K562 (cell line): ENCODE measurements around the gene MRPL11. TPM values are rescaled to one million over a fixed set of nuclear protein-coding genes. Genes with fewer than 3 reads are reported as not detected.

Experiments
- ETV6 ChIP-seq, 3 experiments: fragments of 150-350 bp in 1 of 3; sonication (generic) in 1 of 3; formaldehyde crosslinking in 1 of 3; IDR thresholded peaks; 2 replicates each; pipeline versions ENCODE4 v1.6.1 to v1.8.0; 2014 to 2022; ENCODE audit warnings: borderline replicate concordance in 2 of 3, low read depth in 2 of 3, antibody characterized with exemption in 1 of 3, low read length in 1 of 3, mild to moderate bottlenecking in 1 of 3, missing genetic modification reagents in 1 of 3
- HDAC6 ChIP-seq: IDR thresholded peaks from 2 replicates; pipeline ENCODE4 v1.6.1; 2012; ENCODE audit warnings: low read depth, mild to moderate bottlenecking, control low read depth, inconsistent platforms, low read length, moderate library complexity
- RAD51 ChIP-seq: fragments of 450-650 bp; IDR thresholded peaks from 2 replicates; pipeline ENCODE4 v1.7.1; 2016; ENCODE audit warnings: low read depth, mild to moderate bottlenecking, borderline replicate concordance
- RBM17 ChIP-seq: fragments of 200-400 bp; formaldehyde crosslinking; IDR thresholded peaks from 2 replicates; pipeline ENCODE4 v1.6.1; 2017; ENCODE audit warnings: low read depth, mild to moderate bottlenecking, low read length, borderline replicate concordance
- U2AF2 ChIP-seq: fragments of 200-400 bp; formaldehyde crosslinking; optimal IDR thresholded peaks from 2 replicates; pipeline ENCODE3; 2017; ENCODE audit warnings: low read depth, mild to moderate bottlenecking, low read length
- ZKSCAN1 ChIP-seq: fragments of 150-350 bp; IDR thresholded peaks from 2 replicates; pipeline ENCODE4 v1.6.1; 2016; ENCODE audit warnings: low read depth, low read length
- ZNF197 ChIP-seq: fragments of 200-800 bp; sonication (Bioruptor generic); IDR thresholded peaks from 2 replicates; pipeline ENCODE4 v1.6.1; 2016; ENCODE audit warnings: low read depth, missing genetic modification characterization, missing compliant biosample characterization
- polyA plus RNA-seq, 8 experiments: library from polyadenylated mRNA; depleted of rRNA in 4 of 8; stranded (reverse) in 5 of 8; unstranded in 3 of 8; fragments of >200 nt; fragmentation: Nextera tagmentation in 2 of 8; fragmentation: Illumina TruSeq in 1 of 8; extraction: Ambion mirVana in 2 of 8; extraction: Trizol in 1 of 8; gene quantifications; 2 replicates each; pipeline versions ENCODE4 v1.2.1 to v1.2.3, GENCODE V29; 2011 to 2014; ENCODE audit warnings: inconsistent platforms in 1 of 8, missing spikeins in 1 of 8
- total RNA-seq, 7 experiments: library from RNA; depleted of rRNA in 6 of 7; stranded (reverse); fragments of >200 nt in 6 of 7; fragmentation: Illumina TruSeq in 2 of 7; extraction: Trizol in 2 of 7; gene quantifications; 2 replicates each; pipeline versions ENCODE4 v1.2.1 to v1.2.3, GENCODE V29; 2011 to 2021; ENCODE audit warnings: low replicate concordance in 1 of 7
- TF ChIP-seq, protein P1 (sequence below), 2 experiments: fragments of 450-650 bp; formaldehyde crosslinking in 1 of 2; IDR thresholded peaks; 2 replicates each; pipeline versions ENCODE4 v1.4.0 to v1.6.1; 2014 to 2020; ENCODE audit warnings: mild to moderate bottlenecking in 2 of 2, borderline replicate concordance in 1 of 2, low read depth in 1 of 2
- TF ChIP-seq, protein P2 (sequence below): IDR thresholded peaks from 3 replicates; pipeline ENCODE4 v1.6.1; 2011; ENCODE audit warnings: borderline replicate concordance, mild to moderate bottlenecking; ENCODE audit not compliant: insufficient read length, insufficient read depth
- TF ChIP-seq, protein P3 (sequence below): fragments of 200-800 bp; sonication (Bioruptor generic); IDR thresholded peaks from 2 replicates; pipeline ENCODE4 v1.6.1; 2016; ENCODE audit warnings: missing genetic modification characterization, missing compliant biosample characterization

MRPL11 gene
- total and polyA plus RNA-seq, 9 of the 15 experiments (the other 6 are each of a cell fraction or from before 2014, with no cell fraction given) = 33.0 to 173 (median 91.9) TPM

DNA sequence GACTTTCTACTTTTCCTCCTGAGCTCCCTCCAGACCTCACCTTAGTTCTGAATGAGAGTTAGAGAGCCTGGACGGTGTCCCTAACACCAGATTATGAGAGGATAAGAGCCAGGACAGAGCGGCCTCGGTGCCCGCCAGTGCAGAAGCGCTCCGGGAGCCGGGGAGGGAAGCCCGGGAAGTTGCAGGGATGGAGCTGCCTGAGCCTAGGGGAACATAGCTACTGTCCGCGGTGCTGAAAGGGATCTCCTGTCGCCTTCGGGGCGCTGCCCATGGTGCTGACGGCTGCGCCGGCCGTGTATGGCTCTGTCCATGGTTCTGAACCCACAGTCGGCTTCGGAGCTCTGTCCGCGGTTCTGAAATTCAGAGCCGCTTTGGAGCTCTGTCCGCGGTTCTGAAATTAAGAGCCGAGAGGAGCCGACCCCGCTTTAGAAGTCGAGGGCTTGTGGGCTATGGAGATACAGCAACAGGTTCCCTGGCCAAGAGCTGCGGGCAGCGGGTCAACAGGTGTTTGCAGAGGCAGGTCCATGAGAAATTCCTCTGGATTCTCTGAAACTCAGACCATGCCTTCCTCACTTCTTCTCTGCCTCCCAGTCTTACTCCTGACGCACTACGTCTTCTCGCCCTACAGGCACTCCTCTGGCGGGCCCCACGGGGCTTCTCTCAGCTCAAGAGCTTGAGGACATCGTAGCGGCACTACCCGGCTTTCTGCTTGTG is 17.0 kb downstream of the MRPL11 start (continued):
- TF ChIP-seq ZNF197 (peak; percentile 100), ETV6 (IDR thresholded peaks at IDR 0.05; ENCODE audit: borderline replicate concordance in 1 of 2, low read depth in 2 of 2, low read length in 1 of 2) (0 out of 4 replicates have a peak, but pooled peaks of 1 of the 2 experiments have one; percentile 50), ETV6 (CRISPR knock-in tag; IDR thresholded peaks at IDR 0.05; ENCODE audit: borderline replicate concordance) (peak; percentile 100), RBM17 (no peak), HDAC6 (0 out of 2 replicates have a peak, but pooled peaks have one; percentile 51), U2AF2 (no peak), RAD51 (no peak), ZKSCAN1 (peak; percentile 75)
- TF ChIP-seq, protein P1, sequence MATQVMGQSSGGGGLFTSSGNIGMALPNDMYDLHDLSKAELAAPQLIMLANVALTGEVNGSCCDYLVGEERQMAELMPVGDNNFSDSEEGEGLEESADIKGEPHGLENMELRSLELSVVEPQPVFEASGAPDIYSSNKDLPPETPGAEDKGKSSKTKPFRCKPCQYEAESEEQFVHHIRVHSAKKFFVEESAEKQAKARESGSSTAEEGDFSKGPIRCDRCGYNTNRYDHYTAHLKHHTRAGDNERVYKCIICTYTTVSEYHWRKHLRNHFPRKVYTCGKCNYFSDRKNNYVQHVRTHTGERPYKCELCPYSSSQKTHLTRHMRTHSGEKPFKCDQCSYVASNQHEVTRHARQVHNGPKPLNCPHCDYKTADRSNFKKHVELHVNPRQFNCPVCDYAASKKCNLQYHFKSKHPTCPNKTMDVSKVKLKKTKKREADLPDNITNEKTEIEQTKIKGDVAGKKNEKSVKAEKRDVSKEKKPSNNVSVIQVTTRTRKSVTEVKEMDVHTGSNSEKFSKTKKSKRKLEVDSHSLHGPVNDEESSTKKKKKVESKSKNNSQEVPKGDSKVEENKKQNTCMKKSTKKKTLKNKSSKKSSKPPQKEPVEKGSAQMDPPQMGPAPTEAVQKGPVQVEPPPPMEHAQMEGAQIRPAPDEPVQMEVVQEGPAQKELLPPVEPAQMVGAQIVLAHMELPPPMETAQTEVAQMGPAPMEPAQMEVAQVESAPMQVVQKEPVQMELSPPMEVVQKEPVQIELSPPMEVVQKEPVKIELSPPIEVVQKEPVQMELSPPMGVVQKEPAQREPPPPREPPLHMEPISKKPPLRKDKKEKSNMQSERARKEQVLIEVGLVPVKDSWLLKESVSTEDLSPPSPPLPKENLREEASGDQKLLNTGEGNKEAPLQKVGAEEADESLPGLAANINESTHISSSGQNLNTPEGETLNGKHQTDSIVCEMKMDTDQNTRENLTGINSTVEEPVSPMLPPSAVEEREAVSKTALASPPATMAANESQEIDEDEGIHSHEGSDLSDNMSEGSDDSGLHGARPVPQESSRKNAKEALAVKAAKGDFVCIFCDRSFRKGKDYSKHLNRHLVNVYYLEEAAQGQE (IDR thresholded peaks at IDR 0.05; ENCODE audit: borderline replicate concordance) = peak; percentile 100
- TF ChIP-seq, protein P1 (CRISPR knock-in tag; IDR thresholded peaks at IDR 0.05; ENCODE audit: low read depth) = peak; percentile 100
- TF ChIP-seq, protein P2, sequence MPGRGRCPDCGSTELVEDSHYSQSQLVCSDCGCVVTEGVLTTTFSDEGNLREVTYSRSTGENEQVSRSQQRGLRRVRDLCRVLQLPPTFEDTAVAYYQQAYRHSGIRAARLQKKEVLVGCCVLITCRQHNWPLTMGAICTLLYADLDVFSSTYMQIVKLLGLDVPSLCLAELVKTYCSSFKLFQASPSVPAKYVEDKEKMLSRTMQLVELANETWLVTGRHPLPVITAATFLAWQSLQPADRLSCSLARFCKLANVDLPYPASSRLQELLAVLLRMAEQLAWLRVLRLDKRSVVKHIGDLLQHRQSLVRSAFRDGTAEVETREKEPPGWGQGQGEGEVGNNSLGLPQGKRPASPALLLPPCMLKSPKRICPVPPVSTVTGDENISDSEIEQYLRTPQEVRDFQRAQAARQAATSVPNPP = no peak
- TF ChIP-seq, protein P3, sequence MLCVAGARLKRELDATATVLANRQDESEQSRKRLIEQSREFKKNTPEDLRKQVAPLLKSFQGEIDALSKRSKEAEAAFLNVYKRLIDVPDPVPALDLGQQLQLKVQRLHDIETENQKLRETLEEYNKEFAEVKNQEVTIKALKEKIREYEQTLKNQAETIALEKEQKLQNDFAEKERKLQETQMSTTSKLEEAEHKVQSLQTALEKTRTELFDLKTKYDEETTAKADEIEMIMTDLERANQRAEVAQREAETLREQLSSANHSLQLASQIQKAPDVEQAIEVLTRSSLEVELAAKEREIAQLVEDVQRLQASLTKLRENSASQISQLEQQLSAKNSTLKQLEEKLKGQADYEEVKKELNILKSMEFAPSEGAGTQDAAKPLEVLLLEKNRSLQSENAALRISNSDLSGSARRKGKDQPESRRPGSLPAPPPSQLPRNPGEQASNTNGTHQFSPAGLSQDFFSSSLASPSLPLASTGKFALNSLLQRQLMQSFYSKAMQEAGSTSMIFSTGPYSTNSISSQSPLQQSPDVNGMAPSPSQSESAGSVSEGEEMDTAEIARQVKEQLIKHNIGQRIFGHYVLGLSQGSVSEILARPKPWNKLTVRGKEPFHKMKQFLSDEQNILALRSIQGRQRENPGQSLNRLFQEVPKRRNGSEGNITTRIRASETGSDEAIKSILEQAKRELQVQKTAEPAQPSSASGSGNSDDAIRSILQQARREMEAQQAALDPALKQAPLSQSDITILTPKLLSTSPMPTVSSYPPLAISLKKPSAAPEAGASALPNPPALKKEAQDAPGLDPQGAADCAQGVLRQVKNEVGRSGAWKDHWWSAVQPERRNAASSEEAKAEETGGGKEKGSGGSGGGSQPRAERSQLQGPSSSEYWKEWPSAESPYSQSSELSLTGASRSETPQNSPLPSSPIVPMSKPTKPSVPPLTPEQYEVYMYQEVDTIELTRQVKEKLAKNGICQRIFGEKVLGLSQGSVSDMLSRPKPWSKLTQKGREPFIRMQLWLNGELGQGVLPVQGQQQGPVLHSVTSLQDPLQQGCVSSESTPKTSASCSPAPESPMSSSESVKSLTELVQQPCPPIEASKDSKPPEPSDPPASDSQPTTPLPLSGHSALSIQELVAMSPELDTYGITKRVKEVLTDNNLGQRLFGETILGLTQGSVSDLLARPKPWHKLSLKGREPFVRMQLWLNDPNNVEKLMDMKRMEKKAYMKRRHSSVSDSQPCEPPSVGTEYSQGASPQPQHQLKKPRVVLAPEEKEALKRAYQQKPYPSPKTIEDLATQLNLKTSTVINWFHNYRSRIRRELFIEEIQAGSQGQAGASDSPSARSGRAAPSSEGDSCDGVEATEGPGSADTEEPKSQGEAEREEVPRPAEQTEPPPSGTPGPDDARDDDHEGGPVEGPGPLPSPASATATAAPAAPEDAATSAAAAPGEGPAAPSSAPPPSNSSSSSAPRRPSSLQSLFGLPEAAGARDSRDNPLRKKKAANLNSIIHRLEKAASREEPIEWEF (CRISPR knock-in tag) = peak; percentile 98
